Measurements from ENCODE around the gene DEXI. TPM values are rescaled to one million over a fixed set of nuclear protein-coding genes. Genes with fewer than 3 reads are reported as not detected.
"Not testable (repeated sequence)": the region's sequence is repeated elsewhere in the genome, so short reads cannot be mapped to it uniquely, and the experiment has no call there.

The DEXI gene
- total RNA-seq, 1 donor from 2014 or later: 41.6 TPM

DNA sequence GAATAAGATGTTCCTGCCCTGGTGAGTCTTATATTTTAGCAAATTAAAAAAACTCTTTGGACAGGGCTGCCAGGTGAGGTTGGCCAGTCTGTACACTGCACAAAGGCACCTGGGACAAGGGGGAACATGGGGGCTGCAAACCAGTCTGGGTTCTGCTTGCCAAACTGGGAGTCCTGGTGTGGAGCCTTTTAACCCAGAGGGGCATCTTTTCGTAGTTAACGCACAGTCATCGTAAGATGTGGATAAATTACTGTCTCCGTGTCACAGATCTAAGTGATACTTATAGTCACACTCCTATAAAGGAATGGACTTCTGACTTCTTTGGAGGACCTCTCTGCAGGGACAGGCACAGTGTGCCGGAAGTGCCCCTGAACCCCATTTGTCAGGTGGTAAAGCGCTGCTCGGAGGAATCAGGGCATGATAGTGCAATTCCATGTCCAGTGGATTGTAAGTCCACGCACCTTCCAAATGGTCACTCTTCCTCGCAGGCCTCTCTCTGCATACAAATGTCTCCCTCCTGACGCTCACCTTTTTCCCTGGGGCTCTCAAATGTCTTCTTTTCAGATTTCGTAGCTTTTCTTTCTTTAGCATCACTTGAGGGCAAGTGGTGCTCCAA lies 14.7 kb downstream of the DEXI start:
- DNase-seq (ENCODE audit: low spot score): no peak

DNA sequence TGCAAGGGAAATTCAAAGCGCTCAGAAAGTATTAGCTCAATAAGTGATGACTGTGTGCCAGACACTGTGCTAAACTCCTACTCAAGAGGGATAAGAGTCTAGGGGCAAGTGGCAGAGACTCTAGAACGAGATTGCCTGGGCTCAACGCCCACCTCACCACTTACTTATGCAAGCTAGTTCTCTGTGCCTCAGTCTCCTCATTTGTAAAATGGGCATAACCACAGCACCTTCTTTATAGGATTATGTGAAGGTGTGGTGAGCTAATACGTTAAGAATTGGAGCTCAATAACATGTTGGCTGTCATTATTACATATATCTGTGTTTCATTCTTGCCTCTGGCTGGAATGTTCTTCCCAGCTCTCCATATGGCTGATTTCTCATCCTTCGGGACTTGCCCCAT lies 15.4 kb downstream of the DEXI start:
- DNase-seq (ENCODE audit: low spot score): no peak

GRCh38 chr16:10926094-10926493 lies 16.2 kb downstream of the DEXI start:
- no peak for DNase-seq (ENCODE audit: low spot score)

GRCh38 chr16:10925285-10925684 lies 17.0 kb downstream of the DEXI start:
- DNase-seq (ENCODE audit: low spot score): not testable (repeated sequence)

DNA sequence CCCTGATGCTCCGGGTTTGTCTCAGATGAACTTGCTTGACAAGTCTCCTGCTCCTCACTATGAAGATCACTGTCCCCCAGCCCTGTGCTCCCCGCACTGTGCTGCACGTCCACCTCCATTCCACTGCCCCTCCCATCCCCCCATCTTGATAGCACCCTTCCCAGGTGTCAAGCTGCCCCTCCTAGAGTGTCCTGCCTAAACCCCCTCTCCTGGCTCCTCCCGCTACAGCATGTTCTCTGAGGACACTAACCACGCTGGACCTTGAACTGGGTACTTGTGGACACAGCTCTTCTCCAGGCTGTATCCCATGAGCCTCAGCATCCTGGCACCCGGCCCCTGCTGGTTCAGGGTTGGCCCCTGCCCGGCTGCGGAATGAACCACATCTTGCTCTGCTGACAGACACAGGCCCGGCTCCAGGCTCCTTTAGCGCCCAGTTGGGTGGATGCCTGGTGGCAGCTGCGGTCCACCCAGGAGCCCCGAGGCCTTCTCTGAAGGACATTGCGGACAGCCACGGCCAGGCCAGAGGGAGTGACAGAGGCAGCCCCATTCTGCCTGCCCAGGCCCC lies 18.5 kb downstream of the DEXI start:
- DNase-seq (ENCODE audit: low spot score): no peak

DNA sequence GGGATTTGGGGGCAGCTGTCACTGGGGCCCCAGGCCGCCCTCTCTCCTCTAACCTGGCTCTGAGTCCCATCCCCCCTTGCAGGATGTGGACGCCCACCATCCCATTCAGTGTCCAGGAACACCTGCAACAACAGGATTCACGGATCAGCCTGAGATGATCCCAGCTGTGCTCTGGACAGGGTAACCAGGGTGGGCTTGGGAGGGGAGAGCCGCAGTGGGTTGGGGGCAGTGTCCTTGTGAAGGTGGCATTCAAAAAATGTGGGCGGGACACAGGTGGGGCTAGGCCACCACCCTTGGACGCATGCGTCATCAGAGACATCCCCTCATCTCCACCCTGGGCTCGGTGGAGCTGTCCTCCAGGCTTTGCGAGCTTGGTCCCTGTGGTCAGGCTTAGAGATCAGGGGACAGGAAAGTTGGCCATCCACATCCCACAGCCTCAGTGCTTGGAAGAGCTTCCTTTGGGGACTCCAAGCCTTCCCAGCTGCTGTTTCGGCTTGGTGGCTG lies 19.1 kb downstream of the DEXI start:
- no peak for DNase-seq (ENCODE audit: low spot score)

DNA sequence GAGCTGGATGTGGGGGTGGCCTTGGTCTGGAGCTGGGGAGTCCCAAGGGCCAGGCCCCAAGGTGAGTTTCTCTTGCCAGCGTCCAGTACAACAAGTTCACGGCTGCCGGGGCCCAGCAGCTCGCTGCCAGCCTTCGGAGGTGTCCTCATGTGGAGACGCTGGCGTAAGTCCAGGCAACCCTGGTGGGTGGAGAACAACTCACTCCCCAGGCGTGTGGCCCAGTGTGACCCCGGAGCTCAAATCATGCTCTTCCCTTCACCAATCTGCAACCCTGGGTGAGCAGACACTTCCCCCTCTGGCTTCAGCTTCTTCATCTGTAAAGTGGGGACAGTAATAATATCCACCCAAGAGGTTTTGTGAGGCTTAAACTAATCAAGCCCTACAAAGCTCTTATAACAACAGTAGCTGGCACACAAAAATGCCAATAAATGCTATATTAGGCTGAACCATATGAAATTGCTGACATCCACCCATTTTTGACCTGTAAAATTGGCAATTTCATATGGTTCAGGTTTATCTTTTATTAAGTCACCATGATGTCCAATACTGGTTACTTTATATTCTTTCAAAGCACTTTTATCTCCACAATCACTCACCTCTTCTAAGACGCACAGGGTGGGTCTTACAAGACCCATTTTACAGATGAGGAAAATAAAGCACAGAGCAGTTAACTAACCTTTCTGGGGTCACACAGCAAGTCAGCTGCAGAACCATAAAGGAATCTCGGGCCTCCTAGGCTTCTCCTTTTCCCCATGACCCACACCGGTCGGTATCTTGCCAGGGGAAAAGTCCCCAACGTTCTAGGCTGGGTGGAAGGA lies 19.7 kb downstream of the DEXI start:
- no peak for DNase-seq (ENCODE audit: low spot score)

DNA sequence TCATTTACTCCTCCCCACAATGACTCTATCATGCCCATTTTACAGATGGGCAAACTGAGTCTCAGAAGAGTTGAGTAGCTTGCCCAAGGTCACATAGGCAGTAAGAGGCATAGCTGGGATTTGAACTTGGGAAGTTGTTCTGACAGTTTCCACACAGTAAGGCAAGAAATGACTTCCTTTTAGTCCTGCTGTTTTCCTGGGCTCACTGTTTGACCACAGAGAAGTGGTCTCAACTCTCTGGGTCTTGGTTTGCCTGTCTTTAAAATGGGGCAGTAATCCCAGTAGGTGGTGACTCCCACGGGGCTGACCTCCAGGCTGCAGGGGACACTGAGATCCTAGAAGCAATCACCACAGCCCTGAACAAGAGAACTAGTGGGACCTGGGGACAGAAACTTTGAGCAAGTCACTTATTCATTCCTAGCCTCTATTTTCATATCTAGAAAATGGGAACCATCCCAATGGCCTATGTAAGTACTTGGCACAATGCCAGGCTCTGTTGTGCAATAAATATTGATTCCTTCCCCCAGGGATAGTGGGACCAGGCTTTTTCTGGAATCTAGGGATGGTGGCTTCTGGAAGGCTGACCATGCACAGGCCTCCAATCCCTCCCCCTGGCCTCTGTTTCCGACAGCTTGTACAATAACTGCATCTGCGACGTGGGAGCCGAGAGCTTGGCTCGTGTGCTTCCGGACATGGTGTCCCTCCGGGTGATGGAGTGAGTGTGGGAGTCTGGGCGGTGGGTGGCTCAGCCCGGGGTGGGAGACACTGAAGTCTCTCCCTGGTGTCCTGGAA lies 20.5 kb downstream of the DEXI start:
- DNase-seq (ENCODE audit: low spot score): no peak

GRCh38 chr16:10920726-10921427 lies 21.4 kb downstream of the DEXI start:
- DNase-seq (ENCODE audit: low spot score): no peak

GRCh38 chr16:10919003-10919351 lies 23.3 kb downstream of the DEXI start:
- no peak for DNase-seq (ENCODE audit: low spot score)

DNA sequence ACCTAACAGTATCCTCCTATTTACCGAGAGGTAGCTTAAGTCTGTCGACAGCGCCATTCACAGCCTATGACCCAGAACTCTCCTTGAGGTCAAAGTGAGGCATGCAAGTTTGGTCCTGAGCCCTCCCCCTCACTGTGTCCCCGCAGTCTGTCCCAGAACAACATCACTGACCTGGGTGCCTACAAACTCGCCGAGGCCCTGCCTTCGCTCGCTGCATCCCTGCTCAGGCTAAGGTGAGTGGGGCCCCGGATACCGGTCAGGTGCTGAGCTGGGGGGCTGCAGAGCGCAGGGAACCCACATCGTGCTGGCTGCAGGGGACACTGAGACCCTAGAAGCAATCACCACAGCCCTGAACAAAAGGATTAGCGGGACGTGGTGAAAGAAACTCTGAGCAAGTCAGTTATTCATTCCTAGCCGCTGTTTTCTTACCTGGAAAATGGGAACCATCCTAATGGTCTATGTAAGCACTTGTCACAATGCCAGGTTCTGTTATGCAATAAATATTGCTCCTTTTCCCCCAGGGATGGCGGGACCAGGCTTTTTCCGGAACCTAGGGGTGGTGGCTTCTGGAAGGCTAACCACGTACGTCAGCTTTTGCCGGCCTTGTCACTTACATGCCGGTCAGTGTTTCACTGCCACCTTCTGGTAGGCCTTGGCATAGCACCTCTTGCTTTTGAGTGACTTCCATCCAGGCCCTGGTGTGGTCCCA lies 23.8 kb downstream of the DEXI start:
- DNase-seq (ENCODE audit: low spot score): peak; percentile 94

DNA sequence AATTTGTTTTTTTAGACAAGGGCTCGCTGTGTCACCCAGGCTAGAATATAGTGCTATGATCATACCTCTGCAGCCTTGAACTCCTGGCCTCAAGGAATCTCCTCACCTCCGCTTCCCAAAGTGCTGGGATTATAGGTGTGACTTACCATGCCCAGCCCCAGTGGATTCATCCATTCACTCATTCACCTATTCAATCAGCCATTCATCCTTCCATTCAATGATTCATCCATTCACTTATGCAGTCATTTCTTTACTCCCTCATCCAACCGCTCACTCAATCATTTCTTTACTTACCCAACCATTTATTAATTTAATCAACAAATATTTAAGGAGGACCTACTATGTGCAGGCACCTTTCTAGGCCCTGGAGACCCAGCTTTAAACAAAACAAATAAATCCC lies 25.7 kb downstream of the DEXI start:
- no peak for DNase-seq (ENCODE audit: low spot score)

- DNase-seq (ENCODE audit: low spot score): no peak
Measured at GRCh38 chr16:10911267-10911666, 31.0 kb downstream of the DEXI start.

- no peak for DNase-seq (ENCODE audit: low spot score)
Measured at GRCh38 chr16:10907757-10908045, 34.6 kb downstream of the DEXI start.

DNA sequence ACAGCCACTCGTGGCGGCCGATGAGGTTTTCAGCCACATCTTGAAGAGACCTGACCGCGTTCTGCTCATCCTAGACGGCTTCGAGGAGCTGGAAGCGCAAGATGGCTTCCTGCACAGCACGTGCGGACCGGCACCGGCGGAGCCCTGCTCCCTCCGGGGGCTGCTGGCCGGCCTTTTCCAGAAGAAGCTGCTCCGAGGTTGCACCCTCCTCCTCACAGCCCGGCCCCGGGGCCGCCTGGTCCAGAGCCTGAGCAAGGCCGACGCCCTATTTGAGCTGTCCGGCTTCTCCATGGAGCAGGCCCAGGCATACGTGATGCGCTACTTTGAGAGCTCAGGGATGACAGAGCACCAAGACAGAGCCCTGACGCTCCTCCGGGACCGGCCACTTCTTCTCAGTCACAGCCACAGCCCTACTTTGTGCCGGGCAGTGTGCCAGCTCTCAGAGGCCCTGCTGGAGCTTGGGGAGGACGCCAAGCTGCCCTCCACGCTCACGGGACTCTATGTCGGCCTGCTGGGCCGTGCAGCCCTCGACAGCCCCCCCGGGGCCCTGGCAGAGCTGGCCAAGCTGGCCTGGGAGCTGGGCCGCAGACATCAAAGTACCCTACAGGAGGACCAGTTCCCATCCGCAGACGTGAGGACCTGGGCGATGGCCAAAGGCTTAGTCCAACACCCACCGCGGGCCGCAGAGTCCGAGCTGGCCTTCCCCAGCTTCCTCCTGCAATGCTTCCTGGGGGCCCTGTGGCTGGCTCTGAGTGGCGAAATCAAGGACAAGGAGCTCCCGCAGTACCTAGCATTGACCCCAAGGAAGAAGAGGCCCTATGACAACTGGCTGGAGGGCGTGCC lies 35.1 kb downstream of the DEXI start:
- DNase-seq (ENCODE audit: low spot score): no peak

GRCh38 chr16:10906482-10906881 lies 35.8 kb downstream of the DEXI start:
- DNase-seq (ENCODE audit: low spot score): no peak

DNA sequence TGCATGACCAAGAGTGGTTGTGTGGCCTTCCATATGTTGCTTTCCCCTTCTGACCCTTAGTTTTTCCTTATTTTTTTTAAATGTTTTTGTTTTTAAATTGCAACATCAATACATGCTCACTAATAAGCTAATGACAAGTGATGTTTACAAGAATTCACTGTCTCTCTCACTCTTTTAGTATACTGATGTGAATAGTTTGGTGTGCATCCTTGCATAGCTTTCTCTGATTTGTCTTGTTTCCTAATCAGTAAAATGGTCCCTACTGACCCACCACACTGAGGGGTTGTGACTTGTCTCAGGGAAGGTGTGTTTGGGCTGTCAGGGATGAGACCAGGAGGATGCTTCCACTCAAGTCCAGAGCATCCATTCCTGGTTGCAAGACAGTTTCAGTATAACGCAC lies 39.3 kb downstream of the DEXI start:
- DNase-seq (ENCODE audit: low spot score): no peak

- DNase-seq (ENCODE audit: low spot score): no peak
Measured at GRCh38 chr16:10897134-10897533, 45.1 kb downstream of the DEXI start.

DNA sequence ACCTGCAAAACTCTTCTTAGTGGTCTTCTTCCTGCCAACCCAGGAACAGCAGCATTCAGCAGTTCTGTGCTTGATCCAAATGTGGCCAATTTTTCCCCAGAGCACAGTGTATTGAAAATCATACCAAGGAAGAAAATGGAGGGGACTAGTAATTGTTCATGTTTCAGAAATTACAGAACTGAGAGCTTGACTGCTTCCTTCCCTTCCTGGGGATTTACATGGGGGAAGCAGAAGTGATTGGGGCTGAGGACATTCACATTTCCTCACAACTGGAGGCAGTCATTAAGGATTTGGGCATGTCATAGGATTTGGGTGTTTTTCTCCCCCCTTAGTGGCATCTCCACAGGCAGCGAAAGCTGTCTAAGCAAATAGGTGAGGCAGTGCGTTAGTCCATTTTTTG lies 45.5 kb downstream of the DEXI start:
- no peak for DNase-seq (ENCODE audit: low spot score)

- DNase-seq (ENCODE audit: low spot score): no peak
Measured at GRCh38 chr16:10896165-10896564, 46.1 kb downstream of the DEXI start.

All from mesenteric fat pad (tissue), 1 donor.